ENCODE measurements around the gene DMRT2.

The DMRT2 gene

DNA sequence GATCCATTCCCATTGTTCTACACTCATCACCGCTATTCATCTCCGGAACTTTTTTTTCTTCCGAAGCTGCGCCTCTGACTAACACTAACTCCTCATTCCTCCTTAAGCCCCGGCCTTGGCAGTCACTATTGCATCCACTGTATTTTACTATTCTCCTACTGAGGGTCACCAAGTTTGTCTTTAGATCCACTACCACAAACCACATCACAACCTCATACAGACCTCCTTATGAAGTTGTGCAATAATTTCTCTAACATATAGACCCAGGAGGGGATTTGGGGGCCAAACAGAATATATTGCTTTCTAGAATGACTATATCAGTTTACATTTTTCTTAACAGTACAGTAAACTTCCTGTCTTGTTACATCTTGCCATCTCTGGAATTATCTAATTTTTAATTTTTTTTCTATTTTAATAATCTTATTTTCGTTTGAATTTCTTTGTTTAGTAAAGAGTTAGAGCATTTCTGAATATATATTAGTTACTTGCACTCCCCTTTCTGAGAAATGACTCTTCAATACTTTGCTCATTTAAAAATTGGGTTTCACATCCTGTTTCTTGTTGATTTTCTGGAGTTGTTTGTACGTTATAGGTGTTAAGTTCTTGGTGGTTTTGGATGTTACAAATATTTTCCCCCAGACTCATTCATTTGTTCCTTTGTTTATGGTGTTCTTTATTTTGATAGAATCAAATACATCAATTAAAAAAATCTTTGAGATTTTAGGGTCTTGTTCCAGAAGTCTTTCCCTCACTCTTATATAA, 37.1 kb downstream of the DMRT2 start:
- H3K27ac Mint-ChIP-seq: no peak overlapping the region
- no peak overlapping the region for H3K4me3 Mint-ChIP-seq
- DNase-seq: no peak
- no peaks in the 10 kb centered on the region for H3K36me3 Mint-ChIP-seq
- no peak for ATAC-seq (replicated peaks)
- H3K27me3 Mint-ChIP-seq: peaks cover 12 to 20% of the 10 kb centered on the region in 2 donors
- no peaks in the 10 kb centered on the region for H3K4me1 Mint-ChIP-seq
- H3K9me3 Mint-ChIP-seq: no peaks in the 10 kb centered on the region

DNA sequence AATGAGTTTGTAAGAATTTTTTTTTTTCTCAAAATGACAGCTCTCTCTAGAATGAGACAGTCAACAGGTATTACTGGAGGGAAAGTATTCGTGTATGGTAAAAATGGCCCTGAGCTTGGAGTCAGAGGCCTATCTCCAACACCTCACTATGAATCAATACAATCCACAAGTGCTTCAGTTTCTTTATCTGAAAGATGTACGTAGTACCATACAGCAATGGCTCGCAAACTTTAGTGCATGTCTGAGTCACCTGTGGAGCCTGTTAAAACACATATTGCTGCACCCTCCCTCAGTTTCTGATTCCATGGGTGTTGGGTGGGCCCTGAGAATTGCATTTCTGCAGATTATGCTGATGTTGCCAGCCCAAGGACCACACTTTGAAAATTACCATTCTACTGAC, 44.6 kb downstream of the DMRT2 start:
- Mint-ChIP-seq H3K27ac (no peak overlapping the region), H3K27me3 (peaks cover 32 to 33% of the 10 kb centered on the region in 2 donors), H3K9me3 (peaks cover 0 to 3% of the 10 kb centered on the region in 2 donors), H3K4me3 (no peak overlapping the region), H3K4me1 (no peaks in the 10 kb centered on the region), H3K36me3 (no peaks in the 10 kb centered on the region)
- DNase-seq (no peak), ATAC-seq (replicated peaks) (no peak)

DNA sequence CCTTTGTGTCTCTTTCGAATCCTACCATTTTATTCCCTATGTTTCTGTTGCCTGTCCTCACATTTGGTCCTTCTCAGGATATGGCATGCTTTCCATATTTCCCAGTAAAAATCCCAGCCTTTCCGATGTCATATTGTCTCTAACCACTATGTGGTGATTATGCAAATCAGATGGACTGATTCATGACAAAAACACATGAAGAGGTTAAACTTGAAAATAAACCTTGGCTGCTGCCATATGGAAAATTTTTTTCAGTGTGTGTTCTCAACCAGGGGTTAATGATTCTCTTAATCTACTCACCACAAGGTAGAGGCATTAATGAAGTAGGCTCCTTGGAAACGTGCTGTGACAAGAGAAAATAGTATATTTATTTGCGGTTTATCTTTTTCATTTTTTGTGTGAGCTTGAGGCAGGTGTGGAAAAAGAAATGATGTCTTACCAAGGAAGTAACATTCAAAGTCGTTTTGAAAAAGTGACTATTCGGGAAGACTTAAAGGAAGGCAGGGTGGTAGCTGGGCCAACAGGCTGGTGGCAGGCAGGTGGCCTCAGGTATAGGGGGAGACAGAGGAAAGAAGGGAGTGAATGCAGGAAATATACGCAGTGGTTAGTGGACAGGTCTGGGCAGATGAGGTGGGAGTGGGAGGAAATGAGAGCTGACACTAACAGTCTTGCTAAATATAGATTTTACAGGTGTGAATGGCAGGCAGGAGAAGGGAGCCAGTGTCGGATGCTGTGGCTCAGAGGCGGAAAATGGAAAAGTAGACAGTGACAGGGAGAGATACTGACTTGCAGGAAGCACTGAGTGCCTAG, 46.2 kb downstream of the DMRT2 start:
- ATAC-seq (replicated peaks): no peak
- peaks cover 0 to 3% of the 10 kb centered on the region in 2 donors for H3K9me3 Mint-ChIP-seq
- DNase-seq: no peak
- no peaks in the 10 kb centered on the region for H3K4me1 Mint-ChIP-seq
- H3K27ac Mint-ChIP-seq: no peak overlapping the region
- H3K27me3 Mint-ChIP-seq: peaks cover 28 to 36% of the 10 kb centered on the region in 2 donors
- no peak overlapping the region for H3K4me3 Mint-ChIP-seq
- H3K36me3 Mint-ChIP-seq: no peaks in the 10 kb centered on the region

DNA sequence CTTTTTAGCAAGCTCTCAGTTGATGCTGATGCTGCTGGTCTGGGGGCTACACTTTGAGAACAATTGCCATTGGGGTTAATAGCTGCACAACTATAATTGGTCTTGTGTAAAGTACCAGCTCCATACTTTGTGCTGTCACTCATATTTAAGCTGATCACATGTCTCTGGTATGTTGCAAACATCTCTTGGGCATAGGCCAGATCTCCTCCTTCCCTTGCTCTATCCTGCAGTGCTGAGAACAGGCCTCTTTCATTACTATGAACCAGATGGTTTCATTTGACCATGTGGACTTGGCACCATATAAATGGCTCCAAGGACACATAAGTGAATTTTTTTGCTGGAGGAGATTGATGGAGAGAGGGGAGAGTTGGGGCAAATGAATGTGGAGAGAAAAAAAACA, 48.4 kb downstream of the DMRT2 start:
- Mint-ChIP-seq H3K4me3 (no peak overlapping the region), H3K27ac (no peak overlapping the region), H3K36me3 (no peaks in the 10 kb centered on the region), H3K27me3 (peaks cover 30 to 41% of the 10 kb centered on the region in 2 donors), H3K9me3 (peaks cover 0 to 3% of the 10 kb centered on the region in 2 donors), H3K4me1 (peaks cover 1 to 9% of the 10 kb centered on the region in 2 donors)
- DNase-seq (no peak), ATAC-seq (replicated peaks) (no peak)

DNA sequence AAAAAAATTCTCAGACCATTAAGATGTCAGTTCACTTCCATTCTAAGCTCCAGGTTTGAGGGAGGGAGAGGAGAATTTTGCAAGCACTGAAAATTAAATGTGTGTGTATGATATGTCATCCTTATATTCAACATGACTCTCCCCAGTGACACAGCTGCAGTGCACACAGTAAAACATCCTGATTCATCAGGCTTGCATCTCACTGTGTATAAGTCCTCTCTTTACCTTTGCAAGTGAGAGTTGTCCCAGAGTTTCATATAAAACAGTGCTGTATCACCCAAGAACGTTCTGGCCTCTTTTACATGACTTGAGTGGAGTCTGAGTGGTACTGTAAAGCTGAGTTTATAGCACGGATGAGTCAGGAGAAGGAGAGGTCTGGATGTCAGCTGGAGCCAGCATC, 50.0 kb downstream of the DMRT2 start:
- no peaks in the 10 kb centered on the region for H3K36me3 Mint-ChIP-seq
- no peak overlapping the region for H3K4me3 Mint-ChIP-seq
- H3K27ac Mint-ChIP-seq: no peak overlapping the region
- peaks cover 6 to 9% of the 10 kb centered on the region in 2 donors for H3K9me3 Mint-ChIP-seq
- DNase-seq: no peak
- H3K4me1 Mint-ChIP-seq: peaks cover 1 to 9% of the 10 kb centered on the region in 2 donors
- H3K27me3 Mint-ChIP-seq: peaks cover 30 to 41% of the 10 kb centered on the region in 2 donors
- ATAC-seq (replicated peaks): no peak

DNA sequence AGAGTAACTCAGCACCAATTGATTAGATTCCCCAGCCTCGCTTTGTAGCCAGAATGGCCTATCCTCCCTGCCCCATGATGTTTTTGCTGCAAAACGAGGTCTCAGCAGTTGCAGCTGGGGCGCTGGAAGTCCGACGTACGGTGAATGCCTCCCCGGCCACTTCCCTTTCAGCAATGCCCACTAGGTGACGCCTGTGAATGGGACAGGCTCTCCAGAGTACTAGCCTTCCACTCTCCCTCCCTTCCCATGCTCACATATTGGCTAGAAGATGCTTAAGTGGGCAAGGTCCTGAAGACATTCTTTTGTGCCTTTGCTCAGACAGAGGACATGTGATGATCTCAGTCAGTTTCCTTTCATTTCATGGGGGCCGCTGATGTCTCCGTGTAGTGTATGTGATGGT, 50.8 kb downstream of the DMRT2 start:
- Mint-ChIP-seq H3K4me1 (peaks cover 1 to 9% of the 10 kb centered on the region in 2 donors), H3K9me3 (peaks cover 6 to 9% of the 10 kb centered on the region in 2 donors), H3K4me3 (no peak overlapping the region), H3K36me3 (no peaks in the 10 kb centered on the region), H3K27ac (no peak overlapping the region), H3K27me3 (peaks cover 27 to 38% of the 10 kb centered on the region in 2 donors)
- DNase-seq (no peak), ATAC-seq (replicated peaks) (no peak)

DNA sequence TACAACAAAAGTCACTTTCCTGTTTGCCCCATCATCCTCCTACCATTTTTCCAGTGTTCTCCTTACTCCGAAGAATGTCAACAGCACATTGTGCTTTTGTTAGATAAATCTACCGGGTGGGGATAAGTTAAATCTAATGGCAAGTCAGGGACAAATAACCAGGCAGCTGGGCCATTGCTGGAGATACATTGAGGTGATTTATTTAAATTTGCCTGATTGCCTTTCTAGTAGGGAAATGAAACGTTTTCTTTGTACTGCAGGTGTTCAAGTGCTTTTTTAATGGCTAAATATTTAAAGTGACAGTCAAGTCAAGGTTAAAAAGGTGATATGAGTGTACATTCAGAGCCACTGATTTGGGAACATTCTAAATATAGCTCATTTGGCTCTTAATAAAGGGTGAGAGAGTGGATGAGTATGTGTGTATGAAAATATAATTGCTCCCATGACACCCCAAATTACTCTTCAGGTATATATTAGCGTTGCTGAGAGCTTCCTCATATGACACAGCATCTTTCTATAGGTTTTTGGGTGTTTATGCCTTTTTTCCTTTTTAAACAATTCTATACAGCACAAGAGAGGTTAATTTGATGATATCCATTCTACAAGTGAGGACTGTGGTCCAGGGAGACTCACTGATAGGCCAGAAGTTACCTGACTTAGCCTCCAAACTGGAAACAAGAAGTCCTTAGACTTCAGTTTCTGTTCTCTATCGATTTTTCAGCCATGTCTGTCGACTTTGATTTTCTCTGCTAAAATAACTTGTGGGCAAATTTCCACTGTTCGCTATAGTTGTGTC, 51.9 kb downstream of the DMRT2 start:
- H3K36me3 Mint-ChIP-seq: no peaks in the 10 kb centered on the region
- DNase-seq (no peak), ATAC-seq (replicated peaks) (no peak)
- H3K9me3 Mint-ChIP-seq: peaks cover 9 to 11% of the 10 kb centered on the region in 2 donors
- H3K27me3 Mint-ChIP-seq: peaks cover 18 to 28% of the 10 kb centered on the region in 2 donors
- peaks cover 1 to 9% of the 10 kb centered on the region in 2 donors for H3K4me1 Mint-ChIP-seq
- no peak overlapping the region for H3K4me3 Mint-ChIP-seq
- H3K27ac Mint-ChIP-seq: no peak overlapping the region

DNA sequence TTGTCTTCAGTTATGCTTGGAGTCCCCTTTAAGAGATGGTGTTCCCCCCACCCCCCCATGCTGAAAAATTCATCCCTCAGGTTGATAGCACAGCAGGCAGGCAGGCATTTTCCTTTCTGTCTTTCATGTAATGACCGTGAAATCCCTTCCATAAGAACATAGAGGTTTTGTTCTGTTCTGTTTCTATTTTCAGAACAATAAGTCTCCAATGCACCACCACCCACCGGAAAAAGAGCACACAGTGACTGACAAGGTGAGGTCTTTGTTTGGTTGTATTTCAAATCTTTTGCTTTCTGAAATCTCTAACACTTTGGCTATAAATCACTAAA, 52.4 kb downstream of the DMRT2 start:
- DNase-seq (no peak), ATAC-seq (replicated peaks) (no peak)
- no peaks in the 10 kb centered on the region for H3K36me3 Mint-ChIP-seq
- H3K4me1 Mint-ChIP-seq: peaks cover 1 to 9% of the 10 kb centered on the region in 2 donors
- peaks cover 9 to 13% of the 10 kb centered on the region in 2 donors for H3K9me3 Mint-ChIP-seq
- peaks cover 18 to 28% of the 10 kb centered on the region in 2 donors for H3K27me3 Mint-ChIP-seq
- H3K27ac Mint-ChIP-seq: no peak overlapping the region
- H3K4me3 Mint-ChIP-seq: no peak overlapping the region

Measured in stimulated activated naive B cell treated with anti-CD40 and anti-IgM and Interleukin-4, amounts not matched to agents 10 μg/mL and 1 μg/mL and 100 μg/mL, for 72 hours (primary cell).